NK-92 (cell line): ENCODE measurements around the gene WNT5B.

Experiments used
- DNase-seq: peaks from one replicate; lab custom pipeline; 2025; ENCODE audit not compliant: unreplicated experiment; lab: John Stamatoyannopoulos, UW

Gene WNT5B

GRCh38 chr12:1628666-1629337, at the start of gene WNT5B:
Gene WNT5B (plus strand): TSS chr12:1629231. CDS start chr12:1631355, 2,124 bp downstream.
- DNase-seq, result no peak

DNA sequence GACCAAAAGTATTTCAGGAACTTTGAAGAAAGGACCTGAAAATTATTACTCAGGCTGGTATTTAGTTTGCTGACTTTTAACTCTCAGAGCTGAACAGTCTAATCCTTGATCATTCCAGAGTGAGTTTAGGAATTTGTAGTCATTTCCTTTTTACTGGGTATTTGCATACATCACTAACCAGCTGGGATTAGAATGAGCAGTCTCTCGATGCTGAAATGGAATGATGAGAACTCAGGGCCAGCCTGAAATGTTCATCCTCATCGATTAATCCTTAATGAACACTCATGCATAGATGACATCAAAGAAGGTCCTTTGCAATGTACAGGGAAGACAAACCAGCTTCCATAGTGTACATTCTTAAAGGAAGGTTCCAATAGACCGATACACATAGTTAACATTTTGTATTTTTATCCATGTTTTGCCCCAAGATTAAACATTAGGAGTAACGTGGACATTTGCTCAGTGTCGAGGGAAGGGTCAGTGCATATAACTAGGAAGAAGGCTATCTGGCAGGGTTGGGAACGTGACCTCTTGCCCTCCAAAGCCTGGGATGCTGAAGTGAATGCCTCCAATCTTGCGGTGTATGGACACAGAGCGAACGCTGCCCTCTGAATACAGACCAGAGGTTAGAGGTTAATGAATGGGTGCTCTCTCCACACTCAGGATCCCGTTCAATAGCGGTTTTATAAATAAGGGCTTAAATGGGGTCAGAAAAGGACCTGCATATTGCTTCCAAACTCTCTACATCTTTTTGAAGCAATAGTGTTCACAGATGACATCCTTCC, 49.2 kb upstream of the WNT5B start:
- no peak for DNase-seq

- DNase-seq, result no peak
Measured at GRCh38 chr12:1580526-1580925, 48.5 kb upstream of the WNT5B start.

GRCh38 chr12:1581973-1582708, 46.9 kb upstream of the WNT5B start:
- no peak for DNase-seq

DNA sequence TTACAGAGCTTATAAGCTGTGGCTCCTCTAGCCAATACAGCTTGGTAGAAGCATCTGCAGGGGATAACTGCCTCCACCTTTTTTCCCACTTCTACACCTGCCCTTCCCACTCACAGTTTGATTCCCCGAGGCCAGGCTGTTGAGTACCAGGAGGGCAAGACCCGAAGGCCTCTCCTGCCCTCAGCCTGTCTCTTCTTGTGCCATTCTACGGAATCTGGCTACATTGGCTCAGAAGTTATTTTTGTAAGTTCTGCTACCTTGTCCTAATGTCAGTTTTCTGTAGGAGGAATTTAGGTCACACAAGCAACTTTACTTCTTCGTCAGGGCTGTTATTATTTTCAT, 46.4 kb upstream of the WNT5B start:
- DNase-seq, result no peak

GRCh38 chr12:1583421-1584078, 45.5 kb upstream of the WNT5B start:
- no peak for DNase-seq

- no peak for DNase-seq
Measured at GRCh38 chr12:1584326-1584725, 44.7 kb upstream of the WNT5B start.

DNA sequence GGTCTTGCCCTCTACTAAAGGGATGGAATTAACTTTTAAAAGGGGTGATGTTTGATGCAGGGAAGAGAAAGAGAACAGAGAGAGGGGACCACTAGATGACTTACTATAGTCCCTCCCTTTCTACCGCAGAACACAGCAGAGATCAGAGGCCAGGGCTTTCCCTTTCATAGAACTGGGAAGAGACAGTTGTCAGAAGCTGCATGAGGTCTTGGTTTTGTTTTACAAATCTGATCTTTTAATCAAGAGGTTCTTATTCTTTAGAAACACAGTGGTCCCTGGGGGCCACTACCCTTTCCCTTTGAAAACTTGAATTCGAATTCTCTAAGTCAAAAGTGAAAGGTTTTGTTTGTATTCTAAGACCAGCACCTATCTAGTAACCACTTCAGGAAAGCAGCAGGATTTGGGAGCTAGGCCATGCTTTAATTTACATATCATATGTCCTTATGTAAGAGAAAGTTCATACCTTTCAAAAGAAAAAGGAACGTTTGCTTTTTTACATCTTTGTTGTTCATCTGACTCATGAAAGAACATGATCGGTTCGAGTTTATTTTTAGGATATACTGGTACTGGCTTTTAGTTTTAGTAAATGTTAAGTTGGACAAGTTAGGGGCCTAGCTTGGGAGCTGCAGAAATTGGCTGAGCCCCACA, 41.0 kb upstream of the WNT5B start:
- no peak for DNase-seq

DNA sequence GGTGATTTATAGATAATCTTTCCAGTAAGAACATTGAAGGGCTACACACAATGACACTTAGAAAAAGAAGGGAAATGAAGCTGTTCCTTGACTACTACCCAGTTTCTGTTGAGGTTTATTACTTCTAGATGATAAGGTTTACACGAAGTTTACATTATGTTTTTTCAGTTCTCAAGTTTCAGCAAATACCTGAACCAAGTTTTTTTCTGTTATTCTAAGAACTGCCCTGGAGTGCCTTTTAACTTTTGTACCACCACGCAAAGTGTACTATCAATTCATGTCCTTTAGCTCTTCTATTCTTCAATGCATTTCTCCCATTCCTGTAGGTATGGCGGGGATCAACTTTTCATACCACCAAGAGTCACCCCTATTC, 40.5 kb upstream of the WNT5B start:
- no peak for DNase-seq

- DNase-seq, result no peak
Measured at GRCh38 chr12:1590221-1590979, 38.6 kb upstream of the WNT5B start.

GRCh38 chr12:1591034-1591433, 38.0 kb upstream of the WNT5B start:
- DNase-seq, result no peak

GRCh38 chr12:1591543-1591942, 37.5 kb upstream of the WNT5B start:
- DNase-seq, result no peak

- no peak for DNase-seq
Measured at GRCh38 chr12:1592444-1593173, 36.4 kb upstream of the WNT5B start.

DNA sequence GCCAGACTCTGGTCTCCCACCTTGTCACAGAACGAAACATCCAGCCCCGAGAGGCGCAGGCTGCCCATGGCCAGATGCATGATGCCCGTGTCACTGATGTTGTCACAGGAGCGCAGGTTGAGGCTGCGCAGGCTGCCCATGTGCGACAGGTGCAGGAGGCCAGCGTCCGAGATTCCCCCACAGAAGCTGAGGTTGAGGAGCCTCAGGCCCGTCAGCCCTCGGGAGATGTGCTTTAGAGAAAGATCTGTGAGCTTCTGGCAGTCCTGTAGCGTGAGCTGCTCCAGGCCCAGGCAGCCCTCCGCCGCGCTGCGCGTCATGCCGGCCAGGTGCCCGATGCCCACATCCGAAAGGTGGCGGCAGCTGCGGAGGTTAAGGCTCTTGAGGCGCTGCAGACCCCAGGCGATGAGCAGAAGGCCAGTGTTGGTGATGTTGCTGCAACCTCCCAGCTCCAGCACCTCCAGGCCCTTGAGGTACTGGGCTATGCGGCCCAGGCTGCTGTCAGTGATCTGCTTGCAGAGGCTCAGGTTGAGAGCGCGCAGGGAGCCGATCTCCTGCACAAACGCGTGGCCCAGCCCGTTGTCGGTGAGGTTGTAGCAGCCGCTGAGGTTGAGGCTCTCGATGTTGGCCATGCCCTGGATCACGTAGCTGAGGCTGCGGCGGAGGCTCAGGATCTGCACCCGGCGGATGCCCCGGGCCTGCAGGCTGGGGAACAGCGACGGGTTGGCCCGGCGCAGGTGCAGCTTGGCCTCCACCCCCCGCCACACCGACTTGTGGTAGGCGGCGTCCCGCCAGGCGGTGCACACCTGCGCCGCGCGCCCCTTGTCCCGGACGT, 35.6 kb upstream of the WNT5B start:
- no peak for DNase-seq

- DNase-seq, result no peak
Measured at GRCh38 chr12:1594006-1594260, 35.1 kb upstream of the WNT5B start.

GRCh38 chr12:1594261-1595025, 34.6 kb upstream of the WNT5B start, which contains the start of gene FBXL14:
Gene FBXL14 (minus strand): TSS chr12:1594581. CDS start chr12:1594066, 515 bp downstream.
- DNase-seq, result peak; percentile 8

- DNase-seq, result no peak
Measured at GRCh38 chr12:1595026-1595561, 33.9 kb upstream of the WNT5B start.
